ENCODE data around the gene ZNF454.

Gene ZNF454

GRCh38 chr5:178940569-178941360 is at the start of gene ZNF454:
TSS of gene ZNF454 (plus strand) at chr5:178941198. CDS start at chr5:178942792, 1,594 bp downstream.
- peaks cover 72% of the 10 kb centered on the region for H3K9me3 Mint-ChIP-seq
- H3K27ac Mint-ChIP-seq: no peak within 1 kb of the TSS
- no peak for DNase-seq
- H3K4me3 Mint-ChIP-seq: no peak within 1 kb of the TSS
- H3K4me1 Mint-ChIP-seq: no peaks in the 10 kb centered on the region
- CTCF ChIA-PET: no interaction called here
- H3K36me3 Mint-ChIP-seq: peaks cover 2% of the 10 kb centered on the region
- peaks cover 16% of the 10 kb centered on the region for H3K27me3 Mint-ChIP-seq

- H3K27ac Mint-ChIP-seq: no peak within 1 kb of the TSS
- CTCF ChIA-PET: no interaction called here
- H3K9me3 Mint-ChIP-seq: peaks cover 37% of the 10 kb centered on the region
Measured at GRCh38 chr5:178895615-178896571, 45.1 kb upstream of the ZNF454 start, which contains the start of gene ZFP2. TSS of gene ZFP2 (plus strand) at chr5:178895913. CDS start at chr5:178931314, 35,401 bp downstream.

GRCh38 chr5:178899289-178899688 is 41.7 kb upstream of the ZNF454 start:
- no peak for DNase-seq
- no peak overlapping the region for H3K4me3 Mint-ChIP-seq
- peaks cover 9% of the 10 kb centered on the region for H3K36me3 Mint-ChIP-seq
- H3K4me1 Mint-ChIP-seq: peaks cover 3% of the 10 kb centered on the region
- H3K27ac Mint-ChIP-seq: no peak overlapping the region
- peaks cover 34% of the 10 kb centered on the region for H3K9me3 Mint-ChIP-seq
- peaks cover 8% of the 10 kb centered on the region for H3K27me3 Mint-ChIP-seq
- CTCF ChIA-PET: no interaction called here

More at GRCh38 chr5:178895615-178896571, 45.1 kb upstream of the ZNF454 start, which contains the start of gene ZFP2:
- Mint-ChIP-seq H3K4me1 (peaks cover 3% of the 10 kb centered on the region), H3K27me3 (peaks cover 8% of the 10 kb centered on the region), H3K36me3 (peaks cover 14% of the 10 kb centered on the region), H3K4me3 (peak within 1 kb of the TSS; percentile 66)
- DNase-seq: peak; percentile 49

GRCh38 chr5:178902849-178903248 is 38.1 kb upstream of the ZNF454 start:
- peaks cover 34% of the 10 kb centered on the region for H3K9me3 Mint-ChIP-seq
- no peak overlapping the region for H3K27ac Mint-ChIP-seq
- DNase-seq: no peak

GRCh38 chr5:178931846-178932760 is 8.9 kb upstream of the ZNF454 start:
- H3K4me1 Mint-ChIP-seq: no peaks in the 10 kb centered on the region
- H3K4me3 Mint-ChIP-seq: no peak overlapping the region
- no peak for DNase-seq
- H3K27me3 Mint-ChIP-seq: no peaks in the 10 kb centered on the region
- H3K36me3 Mint-ChIP-seq: peaks cover 10% of the 10 kb centered on the region
- CTCF ChIA-PET: interaction anchor here (0.6 kb wide), 1 partner anchor 18 kb away, joined by 3 read pairs; no protein-coding TSS in a partner anchor
- peaks cover 87% of the 10 kb centered on the region for H3K9me3 Mint-ChIP-seq
- no peak overlapping the region for H3K27ac Mint-ChIP-seq

More at GRCh38 chr5:178902849-178903248, 38.1 kb upstream of the ZNF454 start:
- Mint-ChIP-seq H3K36me3 (peaks cover 2% of the 10 kb centered on the region), H3K4me3 (no peak overlapping the region), H3K4me1 (no peaks in the 10 kb centered on the region), H3K27me3 (no peaks in the 10 kb centered on the region)
- CTCF ChIA-PET: no interaction called here

- Mint-ChIP-seq H3K27ac (no peak overlapping the region), H3K27me3 (peaks cover 16% of the 10 kb centered on the region), H3K9me3 (peaks cover 69% of the 10 kb centered on the region), H3K36me3 (peaks cover 2% of the 10 kb centered on the region), H3K4me3 (no peak overlapping the region), H3K4me1 (no peaks in the 10 kb centered on the region)
- CTCF ChIA-PET: no interaction called here
- DNase-seq: no peak
Measured at GRCh38 chr5:178941361-178941760, 363 bp downstream of the ZNF454 start.

- CTCF ChIA-PET: no interaction called here
- Mint-ChIP-seq H3K4me1 (no peaks in the 10 kb centered on the region), H3K27ac (no peak overlapping the region), H3K27me3 (no peaks in the 10 kb centered on the region), H3K36me3 (peaks cover 2% of the 10 kb centered on the region), H3K4me3 (no peak overlapping the region), H3K9me3 (peaks cover 75% of the 10 kb centered on the region)
- DNase-seq: no peak
Measured at GRCh38 chr5:178965465-178966055, 24.6 kb downstream of the ZNF454 start.

- Mint-ChIP-seq H3K4me1 (no peaks in the 10 kb centered on the region), H3K36me3 (no peaks in the 10 kb centered on the region), H3K27me3 (no peaks in the 10 kb centered on the region), H3K4me3 (no peak overlapping the region), H3K9me3 (peaks cover 57% of the 10 kb centered on the region), H3K27ac (no peak overlapping the region)
- CTCF ChIA-PET: no interaction called here
- DNase-seq: no peak
Measured at GRCh38 chr5:178981381-178981780, 40.4 kb downstream of the ZNF454 start.

- Mint-ChIP-seq H3K9me3 (peaks cover 53% of the 10 kb centered on the region), H3K27ac (no peak overlapping the region), H3K36me3 (no peaks in the 10 kb centered on the region), H3K4me1 (no peaks in the 10 kb centered on the region), H3K27me3 (no peaks in the 10 kb centered on the region), H3K4me3 (no peak overlapping the region)
- CTCF ChIA-PET: no interaction called here
- DNase-seq: no peak
Measured at GRCh38 chr5:178982941-178983340, 41.9 kb downstream of the ZNF454 start.

GRCh38 chr5:178983728-178984127 is 42.7 kb downstream of the ZNF454 start:
- peaks cover 51% of the 10 kb centered on the region for H3K9me3 Mint-ChIP-seq
- CTCF ChIA-PET: no interaction called here
- H3K4me3 Mint-ChIP-seq: no peak overlapping the region
- no peaks in the 10 kb centered on the region for H3K4me1 Mint-ChIP-seq
- H3K27me3 Mint-ChIP-seq: no peaks in the 10 kb centered on the region
- no peak overlapping the region for H3K27ac Mint-ChIP-seq
- no peak for DNase-seq
- no peaks in the 10 kb centered on the region for H3K36me3 Mint-ChIP-seq

- Mint-ChIP-seq H3K27ac (no peak overlapping the region), H3K9me3 (peaks cover 52% of the 10 kb centered on the region), H3K27me3 (no peaks in the 10 kb centered on the region), H3K4me1 (no peaks in the 10 kb centered on the region), H3K4me3 (no peak overlapping the region), H3K36me3 (no peaks in the 10 kb centered on the region)
- DNase-seq: no peak
- CTCF ChIA-PET: no interaction called here
Measured at GRCh38 chr5:178984145-178985072, 43.4 kb downstream of the ZNF454 start.

- CTCF ChIA-PET: no interaction called here
- no peak overlapping the region for H3K4me3 Mint-ChIP-seq
- no peak for DNase-seq
- peaks cover 2% of the 10 kb centered on the region for H3K36me3 Mint-ChIP-seq
- peaks cover 50% of the 10 kb centered on the region for H3K9me3 Mint-ChIP-seq
- no peaks in the 10 kb centered on the region for H3K4me1 Mint-ChIP-seq
- no peaks in the 10 kb centered on the region for H3K27me3 Mint-ChIP-seq
- H3K27ac Mint-ChIP-seq: no peak overlapping the region
Measured at GRCh38 chr5:178986326-178986960, 45.4 kb downstream of the ZNF454 start.
